IMR-90 (cell line): Measurements from ENCODE around the gene PRKAR1B.

ENCODE experiments used
- CTCF ChIP-seq: conservative IDR thresholded peaks from 2 replicates; pipeline ENCODE4 v1.5.1; 2012; ENCODE audit warnings: mild to moderate bottlenecking, low read depth, low read length, improper control_type of control experiment
- MXI1 ChIP-seq: IDR thresholded peaks from 2 replicates; pipeline ENCODE4 v1.6.1; 2012; ENCODE audit warnings: low read depth, mild to moderate bottlenecking, low read length, moderate library complexity, borderline replicate concordance
- RAD21 ChIP-seq: IDR thresholded peaks from 2 replicates; pipeline ENCODE4 v1.6.1; 2012; ENCODE audit warnings: low read length, improper control_type of control experiment

DNA sequence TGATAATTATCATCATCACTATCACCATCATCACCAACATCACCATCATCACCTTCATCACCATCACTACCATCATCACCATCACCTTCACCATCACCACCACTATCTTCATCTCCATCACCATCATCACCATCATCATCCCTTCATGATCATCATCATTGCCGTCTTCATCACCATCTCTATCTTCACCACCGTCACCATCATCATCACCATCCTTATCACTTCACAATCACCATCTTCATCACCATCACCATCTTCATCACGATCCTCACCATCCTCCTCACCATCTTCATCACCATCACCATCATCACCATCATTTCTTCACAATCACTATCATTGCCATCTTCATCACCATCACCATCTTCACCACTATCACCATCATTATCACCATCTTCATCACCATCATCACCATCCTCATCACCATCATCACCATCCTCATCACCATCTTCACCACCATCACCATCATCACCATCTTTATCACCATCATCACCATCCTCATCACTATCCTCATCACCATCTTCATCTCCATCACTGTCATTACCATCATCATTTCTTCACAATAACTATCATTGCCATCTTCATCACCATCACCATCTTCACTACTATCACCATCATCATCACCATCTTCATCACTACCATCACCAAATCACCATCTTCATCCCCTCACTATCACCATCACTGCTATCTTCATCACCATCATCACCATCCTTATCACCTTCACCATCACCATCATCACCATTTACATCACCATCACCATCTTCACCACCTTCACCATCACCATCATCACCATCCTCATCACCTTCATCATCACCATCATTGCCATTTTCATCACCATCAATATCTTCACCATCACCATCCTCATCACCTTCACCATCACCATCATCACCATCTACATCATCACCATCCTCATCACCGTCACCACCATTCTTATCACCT lies 73.0 kb downstream of the PRKAR1B start:
- TF ChIP-seq CTCF: no peak
- no peak for TF ChIP-seq RAD21
- TF ChIP-seq MXI1: no peak
